GM23338 (cell line): Measurements from ENCODE around the gene PRPF38A. TPM values are rescaled to one million over a fixed set of nuclear protein-coding genes. Genes with fewer than 3 reads are reported as not detected.

Experiments used
- ATAC-seq: fragments of 200-7000 bp; cut with Tn5 transposase; 3 replicates; pipeline ENCODE4 v1.9.1; 2020
- DNase-seq: peaks from one replicate; pipeline ENCODE4 v3.0.0-alpha.2; 2015; ENCODE audit warnings: low spot score
- H2AFZ ChIP-seq: fragments of 200-600 bp; sonication (generic); 2 replicates; pipeline ENCODE4 v1.8.0; 2016; ENCODE audit warnings: antibody characterized with exemption, mild to moderate bottlenecking, moderate library complexity
- H3F3A ChIP-seq: fragments of 200-600 bp; sonication (generic); replicated peaks from 2 replicates; pipeline ENCODE4 v1.8.0; 2017; ENCODE audit warnings: antibody characterized with exemption, mixed run types, low read depth
- H3K27ac ChIP-seq: fragments of 200-600 bp; sonication (generic); 2 replicates; pipeline ENCODE4 v1.6.1; 2016; ENCODE audit warnings: low read depth
- H3K27me3 ChIP-seq: fragments of 200-600 bp; sonication (generic); 2 replicates; pipeline ENCODE4 v1.8.0; 2016; ENCODE audit warnings: mild to moderate bottlenecking, mixed run types, moderate library complexity; ENCODE audit not compliant: insufficient read depth
- H3K36me3 ChIP-seq: fragments of 200-600 bp; sonication (generic); 2 replicates; pipeline ENCODE4 v1.8.0; 2016; ENCODE audit warnings: mild to moderate bottlenecking; ENCODE audit not compliant: insufficient read depth
- H3K4me1 ChIP-seq: fragments of 200-600 bp; sonication (generic); 2 replicates; pipeline ENCODE4 v1.8.0; 2016; ENCODE audit warnings: mild to moderate bottlenecking, moderate library complexity; ENCODE audit not compliant: insufficient read depth
- H3K4me2 ChIP-seq: fragments of 200-600 bp; sonication (generic); 2 replicates; pipeline ENCODE4 v1.7.1; 2017; ENCODE audit warnings: mixed run types
- H3K4me3 ChIP-seq: fragments of 200-600 bp; sonication (generic); 2 replicates; pipeline ENCODE4 v1.6.1; 2016; ENCODE audit warnings: mixed run types
- H3K79me2 ChIP-seq: fragments of 200-600 bp; sonication (generic); replicated peaks from 2 replicates; pipeline ENCODE4 v1.8.0; 2017; ENCODE audit warnings: mild to moderate bottlenecking; ENCODE audit not compliant: insufficient read depth
- H3K9me2 ChIP-seq: fragments of 200-600 bp; sonication (generic); 2 replicates; pipeline ENCODE4 v1.8.0; 2017; ENCODE audit not compliant: insufficient read depth
- H4K20me1 ChIP-seq: fragments of 200-600 bp; sonication (generic); replicated peaks from 2 replicates; pipeline ENCODE4 v1.8.0; 2017; ENCODE audit warnings: mild to moderate bottlenecking; ENCODE audit not compliant: insufficient read depth
- H3K27ac Mint-ChIP-seq: 2 replicates; pipeline ENCODE4 v1.8.0; 2020; ENCODE audit warnings: inconsistent platforms, mild to moderate bottlenecking, moderate library complexity, mixed read lengths
- H3K27me3 Mint-ChIP-seq: 3 replicates; pipeline ENCODE4 v1.8.0; 2022; ENCODE audit warnings: low read depth, mild to moderate bottlenecking, moderate library complexity, mixed read lengths, inconsistent platforms; ENCODE audit not compliant: insufficient read depth, poor library complexity
- H3K36me3 Mint-ChIP-seq: 3 replicates; pipeline ENCODE4 v1.8.0; 2021; ENCODE audit warnings: low read depth, mild to moderate bottlenecking, inconsistent platforms, moderate library complexity, mixed read lengths
- H3K4me1 Mint-ChIP-seq: 3 replicates; pipeline ENCODE4 v1.8.0; 2020; ENCODE audit warnings: mild to moderate bottlenecking, inconsistent platforms, mixed read lengths
- H3K4me3 Mint-ChIP-seq: 3 replicates; pipeline ENCODE4 v1.8.0; 2021; ENCODE audit warnings: moderate library complexity, mild to moderate bottlenecking, inconsistent platforms, mixed read lengths
- H3K9me3 Mint-ChIP-seq: 3 replicates; pipeline ENCODE4 v1.8.0; 2020; ENCODE audit warnings: moderate library complexity, mild to moderate bottlenecking, inconsistent platforms, mixed read lengths
- CREB1 ChIP-seq: fragments of 250-450 bp; sonication (Bioruptor Pico); IDR thresholded peaks from 2 replicates; pipeline ENCODE4 v1.5.0; 2020; ENCODE audit warnings: low read depth, mild to moderate bottlenecking, moderate library complexity
- EZH2 ChIP-seq: fragments of 200-600 bp; sonication (generic); IDR thresholded peaks from one replicate; pipeline ENCODE4 v1.8.0; 2017; ENCODE audit warnings: antibody characterized with exemption, mild to moderate bottlenecking, low read depth; ENCODE audit not compliant: unreplicated experiment
- EZH2phosphoT487 ChIP-seq: fragments of 200-600 bp; sonication (generic); IDR thresholded peaks from one replicate; pipeline ENCODE4 v1.8.1; 2018; ENCODE audit warnings: antibody characterized with exemption; ENCODE audit not compliant: unreplicated experiment
- JUNB ChIP-seq: IDR thresholded peaks from one replicate; pipeline ENCODE4 v1.6.1; 2016; ENCODE audit warnings: antibody characterized with exemption; ENCODE audit not compliant: unreplicated experiment
- NANOG ChIP-seq: IDR thresholded peaks from 2 replicates; pipeline ENCODE4 v1.6.1; 2016; ENCODE audit warnings: antibody characterized with exemption, borderline replicate concordance
- STAT1 ChIP-seq: IDR thresholded peaks from one replicate; pipeline ENCODE4 v1.6.1; 2016; ENCODE audit warnings: antibody characterized with exemption; ENCODE audit not compliant: unreplicated experiment
- ZNF114 ChIP-seq: fragments of 250-450 bp; sonication (Bioruptor Pico); IDR thresholded peaks from 2 replicates; pipeline ENCODE4 v1.5.0; 2020; ENCODE audit warnings: mild to moderate bottlenecking, moderate library complexity
- polyA plus RNA-seq: library from polyadenylated mRNA; unstranded; fragments of >200 nt; fragmentation: Nextera tagmentation; extraction: Ambion mirVana; gene quantifications from 2 replicates; pipeline ENCODE4 v1.2.1, GENCODE V29; 2016
- total RNA-seq: library from RNA; depleted of rRNA; stranded (reverse); fragments of >200 nt; shearing (Covaris generic); gene quantifications from 2 replicates; pipeline ENCODE4 v1.2.3, GENCODE V29; 2014
- TF ChIP-seq, protein P1 (sequence below): IDR thresholded peaks from one replicate; pipeline ENCODE4 v1.6.1; 2018; ENCODE audit warnings: antibody characterized with exemption; ENCODE audit not compliant: unreplicated experiment

Gene PRPF38A
- total and polyA plus RNA-seq, 2 experiments from 2014 or later, result 24.8 to 40.3 TPM

DNA sequence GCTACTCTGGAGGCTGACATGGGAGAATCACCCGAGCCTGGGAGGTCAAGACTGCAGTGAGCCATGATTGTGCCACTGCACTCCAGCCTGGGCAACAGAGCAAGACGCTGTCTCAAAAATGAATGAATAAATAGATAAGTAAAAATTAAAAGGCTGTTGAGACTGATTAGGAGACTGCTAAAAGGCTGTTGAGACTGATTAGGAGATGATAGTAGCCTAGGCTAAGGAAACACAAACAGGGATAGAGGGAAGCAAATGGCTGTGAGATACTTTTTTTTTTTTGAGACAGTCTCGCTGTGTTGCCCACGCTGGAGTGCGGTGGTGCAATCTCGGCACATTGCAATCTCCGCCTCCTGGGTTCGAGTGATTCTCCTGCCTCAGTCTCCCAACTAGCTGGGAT lies 28.4 kb downstream of the PRPF38A start:
- DNase-seq (no peak), ATAC-seq (no peak)
- Histone ChIP-seq H2AFZ (no peak overlapping the region), H3K4me2 (no peak overlapping the region), H3K4me3 (no peak overlapping the region), H3F3A (0 out of 2 replicates have a peak, but pooled peaks cover 2% of the 10 kb centered on the region), H3K9me2 (no peaks in the 10 kb centered on the region), H3K36me3 (peaks cover 7% of the 10 kb centered on the region; the same call in 1 of the 2 replicates), H3K79me2 (no peaks in the 10 kb centered on the region), H4K20me1 (0 out of 2 replicates have a peak, but pooled peaks cover 2% of the 10 kb centered on the region), H3K27me3 (no peaks in the 10 kb centered on the region), H3K4me1 (peaks cover 9% of the 10 kb centered on the region), H3K27ac (no peak overlapping the region)
- H3K4me3 Mint-ChIP-seq, result no peak overlapping the region
- H3K36me3 Mint-ChIP-seq, result peaks cover 31% of the 10 kb centered on the region
- TF ChIP-seq CREB1 (no peak), ZNF114 (CRISPR knock-in tag) (no peak), NANOG (no peak), EZH2phosphoT487 (no peak)
- TF ChIP-seq, protein P1, sequence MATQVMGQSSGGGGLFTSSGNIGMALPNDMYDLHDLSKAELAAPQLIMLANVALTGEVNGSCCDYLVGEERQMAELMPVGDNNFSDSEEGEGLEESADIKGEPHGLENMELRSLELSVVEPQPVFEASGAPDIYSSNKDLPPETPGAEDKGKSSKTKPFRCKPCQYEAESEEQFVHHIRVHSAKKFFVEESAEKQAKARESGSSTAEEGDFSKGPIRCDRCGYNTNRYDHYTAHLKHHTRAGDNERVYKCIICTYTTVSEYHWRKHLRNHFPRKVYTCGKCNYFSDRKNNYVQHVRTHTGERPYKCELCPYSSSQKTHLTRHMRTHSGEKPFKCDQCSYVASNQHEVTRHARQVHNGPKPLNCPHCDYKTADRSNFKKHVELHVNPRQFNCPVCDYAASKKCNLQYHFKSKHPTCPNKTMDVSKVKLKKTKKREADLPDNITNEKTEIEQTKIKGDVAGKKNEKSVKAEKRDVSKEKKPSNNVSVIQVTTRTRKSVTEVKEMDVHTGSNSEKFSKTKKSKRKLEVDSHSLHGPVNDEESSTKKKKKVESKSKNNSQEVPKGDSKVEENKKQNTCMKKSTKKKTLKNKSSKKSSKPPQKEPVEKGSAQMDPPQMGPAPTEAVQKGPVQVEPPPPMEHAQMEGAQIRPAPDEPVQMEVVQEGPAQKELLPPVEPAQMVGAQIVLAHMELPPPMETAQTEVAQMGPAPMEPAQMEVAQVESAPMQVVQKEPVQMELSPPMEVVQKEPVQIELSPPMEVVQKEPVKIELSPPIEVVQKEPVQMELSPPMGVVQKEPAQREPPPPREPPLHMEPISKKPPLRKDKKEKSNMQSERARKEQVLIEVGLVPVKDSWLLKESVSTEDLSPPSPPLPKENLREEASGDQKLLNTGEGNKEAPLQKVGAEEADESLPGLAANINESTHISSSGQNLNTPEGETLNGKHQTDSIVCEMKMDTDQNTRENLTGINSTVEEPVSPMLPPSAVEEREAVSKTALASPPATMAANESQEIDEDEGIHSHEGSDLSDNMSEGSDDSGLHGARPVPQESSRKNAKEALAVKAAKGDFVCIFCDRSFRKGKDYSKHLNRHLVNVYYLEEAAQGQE, result no peak
- H3K9me3 Mint-ChIP-seq, result no peaks in the 10 kb centered on the region
- H3K27ac Mint-ChIP-seq, result no peak overlapping the region
- peaks cover 10% of the 10 kb centered on the region; the same call in 2 of the 3 replicates for H3K4me1 Mint-ChIP-seq
- peaks cover 3% of the 10 kb centered on the region for H3K27me3 Mint-ChIP-seq

DNA sequence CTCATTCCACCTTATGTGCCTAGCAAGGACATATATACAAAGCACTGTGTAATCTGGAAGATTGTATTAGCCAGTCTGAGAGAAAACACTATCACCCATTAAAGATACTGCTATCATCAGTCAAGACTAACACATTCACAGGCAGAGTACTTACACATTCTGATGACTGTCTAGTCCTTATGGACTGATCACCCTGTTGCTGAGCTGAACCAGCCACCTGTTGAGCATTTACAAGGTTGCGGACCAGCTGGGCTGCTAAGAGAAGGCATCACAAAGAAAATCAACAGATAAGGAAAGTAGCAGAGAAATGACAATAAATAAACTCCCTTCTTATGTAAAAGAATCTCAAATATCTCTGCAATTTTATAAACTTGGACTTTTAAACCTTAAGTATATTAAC lies 30.8 kb downstream of the PRPF38A start:
- H3K9me3 Mint-ChIP-seq, result no peaks in the 10 kb centered on the region
- no peak overlapping the region for H2AFZ ChIP-seq
- H3K4me2 ChIP-seq, result no peak overlapping the region
- peaks cover 27% of the 10 kb centered on the region for H3K36me3 Mint-ChIP-seq
- H3K4me3 Mint-ChIP-seq, result no peak overlapping the region
- ATAC-seq (no peak), DNase-seq (no peak)
- H3K27ac ChIP-seq, result no peak overlapping the region
- H3K4me1 Mint-ChIP-seq, result peaks cover 12% of the 10 kb centered on the region; the same call in 2 of the 3 replicates
- peaks cover 3% of the 10 kb centered on the region for H3K27me3 Mint-ChIP-seq
- no peaks in the 10 kb centered on the region for H3K79me2 ChIP-seq
- no peaks in the 10 kb centered on the region for H4K20me1 ChIP-seq
- no peak overlapping the region for H3K4me3 ChIP-seq
- peaks cover 11% of the 10 kb centered on the region; the same call in 1 of the 2 replicates for H3K36me3 ChIP-seq
- no peaks in the 10 kb centered on the region for H3F3A ChIP-seq
- H3K9me2 ChIP-seq, result no peaks in the 10 kb centered on the region
- peaks cover 9% of the 10 kb centered on the region for H3K4me1 ChIP-seq
- 0 out of 2 replicates have a peak overlapping the region, but pooled peaks have one; percentile 37 for H3K27ac Mint-ChIP-seq
- H3K27me3 ChIP-seq, result no peaks in the 10 kb centered on the region
- TF ChIP-seq ZNF114 (CRISPR knock-in tag), result no peak
- no peak for TF ChIP-seq STAT1
- TF ChIP-seq, protein P1, result no peak
- TF ChIP-seq EZH2, result no peak
- TF ChIP-seq JUNB, result no peak
- no peak for TF ChIP-seq CREB1
